GM12873 (cell line): Measurements from ENCODE around the gene UBE3B.

Source experiments
- TF ChIP-seq, protein P1 (sequence below): IDR thresholded peaks from 2 replicates; pipeline ENCODE4 v1.5.1; 2012; ENCODE audit warnings: low read depth, mild to moderate bottlenecking, moderate library complexity, low read length, control low read depth; ENCODE audit not compliant: insufficient read depth; ENCODE audit errors: missing control alignments

UBE3B gene

DNA sequence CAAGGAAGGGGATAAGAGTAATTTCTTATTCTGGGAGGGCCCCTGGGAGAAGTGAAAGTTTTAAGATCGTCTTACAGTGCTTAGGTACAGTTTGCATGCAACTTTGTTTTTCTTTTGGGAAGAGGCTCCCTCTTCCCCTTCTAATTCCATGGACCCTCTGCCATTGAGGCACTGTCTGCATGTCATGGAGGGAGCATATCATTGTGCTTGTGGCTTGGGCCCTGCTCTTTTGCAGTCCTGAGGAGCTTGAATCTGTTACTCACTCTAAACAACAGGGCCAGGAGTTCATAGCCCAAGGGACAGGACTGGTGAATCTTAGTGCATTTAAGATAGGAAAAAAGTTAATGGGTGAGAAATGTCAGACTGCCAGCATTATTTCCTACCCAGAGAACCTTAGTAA lies 2.3 kb downstream of the UBE3B start:
- TF ChIP-seq, protein P1, sequence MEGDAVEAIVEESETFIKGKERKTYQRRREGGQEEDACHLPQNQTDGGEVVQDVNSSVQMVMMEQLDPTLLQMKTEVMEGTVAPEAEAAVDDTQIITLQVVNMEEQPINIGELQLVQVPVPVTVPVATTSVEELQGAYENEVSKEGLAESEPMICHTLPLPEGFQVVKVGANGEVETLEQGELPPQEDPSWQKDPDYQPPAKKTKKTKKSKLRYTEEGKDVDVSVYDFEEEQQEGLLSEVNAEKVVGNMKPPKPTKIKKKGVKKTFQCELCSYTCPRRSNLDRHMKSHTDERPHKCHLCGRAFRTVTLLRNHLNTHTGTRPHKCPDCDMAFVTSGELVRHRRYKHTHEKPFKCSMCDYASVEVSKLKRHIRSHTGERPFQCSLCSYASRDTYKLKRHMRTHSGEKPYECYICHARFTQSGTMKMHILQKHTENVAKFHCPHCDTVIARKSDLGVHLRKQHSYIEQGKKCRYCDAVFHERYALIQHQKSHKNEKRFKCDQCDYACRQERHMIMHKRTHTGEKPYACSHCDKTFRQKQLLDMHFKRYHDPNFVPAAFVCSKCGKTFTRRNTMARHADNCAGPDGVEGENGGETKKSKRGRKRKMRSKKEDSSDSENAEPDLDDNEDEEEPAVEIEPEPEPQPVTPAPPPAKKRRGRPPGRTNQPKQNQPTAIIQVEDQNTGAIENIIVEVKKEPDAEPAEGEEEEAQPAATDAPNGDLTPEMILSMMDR: no peak

DNA sequence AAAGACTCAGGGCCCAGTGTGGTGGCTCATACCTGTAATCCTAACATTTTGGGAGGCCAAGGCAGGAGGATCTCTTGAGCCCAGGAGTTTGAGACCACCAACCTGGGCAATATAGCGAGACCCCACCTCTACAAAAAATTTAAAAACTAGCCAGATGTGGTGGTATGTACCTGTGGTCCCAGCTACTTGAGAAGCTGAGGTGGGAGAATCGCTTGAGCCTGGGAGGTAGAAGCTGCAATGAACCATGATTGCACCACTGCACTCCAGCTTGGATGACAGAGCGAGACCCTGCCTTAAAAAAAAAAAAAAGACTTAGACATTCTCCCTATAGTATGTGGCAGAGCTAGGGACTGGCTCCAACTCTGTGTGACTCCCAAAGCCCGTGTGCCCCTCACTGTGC lies 2.9 kb downstream of the UBE3B start:
- TF ChIP-seq, protein P1: no peak

DNA sequence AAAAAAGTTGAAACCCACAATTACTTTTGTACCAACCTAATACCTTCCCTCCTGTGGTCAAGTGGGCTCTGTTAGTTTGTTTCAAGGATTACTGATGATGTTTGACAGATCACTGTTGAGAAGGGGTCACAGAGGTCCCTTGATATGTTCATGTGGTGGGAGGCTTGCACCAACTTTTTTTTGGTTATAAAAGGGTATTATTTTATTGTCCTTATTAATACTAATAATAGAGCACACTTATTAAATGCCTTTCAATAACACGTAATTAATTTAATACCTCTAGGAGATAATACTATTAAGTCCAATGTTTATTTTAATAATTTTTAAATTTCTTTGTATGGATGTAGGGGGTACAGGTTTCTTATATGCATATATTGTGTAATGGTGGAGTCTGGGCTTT lies 4.4 kb downstream of the UBE3B start:
- TF ChIP-seq, protein P1: no peak

DNA sequence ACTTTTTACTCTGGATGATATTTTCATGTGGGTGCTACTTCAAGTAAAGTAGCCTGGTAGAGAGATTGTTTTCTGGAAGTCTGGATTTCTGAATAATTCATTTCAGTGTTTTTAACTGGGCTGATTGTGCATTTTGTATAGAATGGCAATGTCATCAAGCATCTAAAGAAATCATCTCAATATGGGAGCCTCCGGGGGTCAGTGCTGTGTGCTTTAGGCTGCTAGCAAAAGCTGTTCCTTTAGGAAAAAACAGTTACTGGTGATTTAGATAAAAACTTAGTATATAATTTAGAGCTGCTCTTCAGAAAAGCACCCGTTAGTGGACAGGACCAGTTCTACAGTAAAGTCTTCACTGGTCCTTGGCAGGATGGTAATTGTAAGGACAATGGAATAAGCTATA lies 5.1 kb downstream of the UBE3B start:
- TF ChIP-seq, protein P1: no peak

DNA sequence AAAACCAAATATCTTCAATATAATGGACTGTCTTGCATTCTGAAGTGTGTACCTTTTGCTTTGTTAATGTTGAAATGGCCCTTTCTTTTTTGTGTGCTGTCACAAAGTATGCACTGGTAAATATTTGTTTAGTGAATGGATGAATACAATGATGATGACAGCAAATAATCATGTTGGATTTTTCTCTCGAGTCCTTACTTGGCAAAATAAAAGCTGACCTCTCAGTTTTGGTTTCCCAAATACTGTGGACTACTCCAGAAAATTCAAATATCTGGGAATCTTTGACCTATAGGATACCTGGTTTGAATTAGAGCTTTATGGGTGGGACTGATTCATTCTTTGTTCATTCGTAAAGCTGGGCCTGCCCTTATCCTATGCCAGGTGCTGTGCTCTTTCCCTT lies 5.5 kb downstream of the UBE3B start:
- TF ChIP-seq, protein P1: no peak

DNA sequence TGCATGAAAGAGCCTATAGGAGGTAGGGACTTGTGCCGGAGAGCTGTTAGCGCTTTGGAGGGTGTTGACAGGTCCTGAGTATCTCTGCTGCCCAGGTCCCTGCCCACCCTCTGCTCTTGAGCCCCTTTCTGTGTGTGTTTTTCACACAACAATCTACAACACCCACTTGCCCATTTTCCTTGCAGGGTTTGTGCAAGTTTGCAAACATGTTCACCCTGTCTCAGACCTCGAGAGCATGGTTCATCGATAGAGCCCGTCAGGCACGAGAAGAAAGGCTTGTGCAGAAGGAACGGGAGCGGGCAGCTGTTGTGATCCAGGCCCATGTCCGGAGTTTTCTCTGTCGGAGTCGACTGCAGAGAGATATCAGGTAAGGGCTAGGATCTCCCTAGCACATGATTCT lies 5.9 kb downstream of the UBE3B start:
- TF ChIP-seq, protein P1: no peak

DNA sequence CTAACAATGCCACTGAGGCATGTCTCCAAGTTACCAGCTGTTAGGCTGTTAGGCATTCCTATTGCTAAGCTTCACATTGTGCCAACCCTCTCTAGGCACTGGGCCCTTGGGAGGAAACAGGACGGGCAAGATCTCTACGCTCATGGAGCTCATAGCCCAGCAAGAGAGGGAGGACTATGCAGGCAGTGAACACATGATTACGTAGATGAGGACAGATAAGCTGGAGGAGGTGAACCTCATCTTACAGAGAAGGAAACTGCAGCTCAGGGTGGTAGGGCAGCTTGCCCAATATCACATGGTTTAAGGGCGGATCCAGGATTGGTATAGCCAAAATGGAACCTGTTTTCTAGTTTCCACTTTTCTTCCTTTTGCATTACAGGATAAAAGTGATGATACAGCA lies 7.8 kb downstream of the UBE3B start:
- TF ChIP-seq, protein P1: no peak
